ENCODE results near the gene NRXN3.

NRXN3 gene

DNA sequence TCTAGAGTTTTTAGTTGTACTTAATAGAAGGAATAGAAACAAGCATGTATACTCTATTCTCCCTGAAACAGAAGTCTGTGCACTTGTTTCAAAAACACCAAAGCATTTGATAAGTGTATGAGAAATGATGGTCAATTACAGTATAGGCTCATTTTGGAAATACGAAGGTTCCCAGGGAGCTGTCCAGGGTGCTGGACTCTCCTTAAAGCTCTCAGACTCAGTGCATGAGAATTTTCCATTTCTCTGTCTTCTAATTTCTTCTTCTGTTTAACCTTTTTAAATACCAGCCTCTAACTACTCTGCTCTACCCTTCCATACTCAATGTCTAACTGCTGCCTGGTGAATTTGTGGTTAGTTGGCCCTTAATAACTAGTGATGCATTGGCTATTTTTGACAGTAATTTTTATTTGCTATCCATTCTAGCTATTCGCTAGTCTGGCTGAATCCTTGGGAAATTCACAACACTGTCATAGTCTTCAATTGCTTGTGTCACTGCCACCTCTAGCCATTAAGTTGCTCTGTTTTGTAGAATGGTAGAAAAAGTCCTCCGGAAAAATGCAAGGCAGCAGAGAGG is 229.2 kb downstream of the NRXN3 start:
- DNase-seq (ENCODE audit: extremely low spot score) = no peak
- ChIA-PET POLR2A (no interaction called here), CTCF (no interaction called here)
- TF ChIP-seq ZNF384 (IDR thresholded peaks at IDR 0.05) (no peak), ELF4 (IDR thresholded peaks at IDR 0.05) (no peak), FOXM1 (IDR thresholded peaks at IDR 0.05; ENCODE audit: borderline replicate concordance) (no peak), SP1 (IDR thresholded peaks at IDR 0.05) (no peak), SUZ12 (IDR thresholded peaks at IDR 0.05) (no peak), FOXA1 (IDR thresholded peaks at IDR 0.05) (no peak), L3MBTL2 (conservative IDR thresholded peaks at IDR 0.05) (no peak), LEF1 (IDR thresholded peaks at IDR 0.05; ENCODE audit: borderline replicate concordance) (no peak), BHLHE40 (IDR thresholded peaks at IDR 0.05; ENCODE audit: borderline replicate concordance) (no peak), ARNT (IDR thresholded peaks at IDR 0.05) (no peak), TARDBP (IDR thresholded peaks at IDR 0.05) (no peak), CTBP1 (IDR thresholded peaks at IDR 0.05; ENCODE audit: borderline replicate concordance) (no peak), FOXK2 (IDR thresholded peaks at IDR 0.05) (no peak), NFRKB (IDR thresholded peaks at IDR 0.05) (no peak), HDGF (IDR thresholded peaks at IDR 0.05; ENCODE audit: borderline replicate concordance) (no peak)
- TF ChIP-seq, protein P1, sequence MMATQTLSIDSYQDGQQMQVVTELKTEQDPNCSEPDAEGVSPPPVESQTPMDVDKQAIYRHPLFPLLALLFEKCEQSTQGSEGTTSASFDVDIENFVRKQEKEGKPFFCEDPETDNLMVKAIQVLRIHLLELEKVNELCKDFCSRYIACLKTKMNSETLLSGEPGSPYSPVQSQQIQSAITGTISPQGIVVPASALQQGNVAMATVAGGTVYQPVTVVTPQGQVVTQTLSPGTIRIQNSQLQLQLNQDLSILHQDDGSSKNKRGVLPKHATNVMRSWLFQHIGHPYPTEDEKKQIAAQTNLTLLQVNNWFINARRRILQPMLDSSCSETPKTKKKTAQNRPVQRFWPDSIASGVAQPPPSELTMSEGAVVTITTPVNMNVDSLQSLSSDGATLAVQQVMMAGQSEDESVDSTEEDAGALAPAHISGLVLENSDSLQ (IDR thresholded peaks at IDR 0.05) = no peak

DNA sequence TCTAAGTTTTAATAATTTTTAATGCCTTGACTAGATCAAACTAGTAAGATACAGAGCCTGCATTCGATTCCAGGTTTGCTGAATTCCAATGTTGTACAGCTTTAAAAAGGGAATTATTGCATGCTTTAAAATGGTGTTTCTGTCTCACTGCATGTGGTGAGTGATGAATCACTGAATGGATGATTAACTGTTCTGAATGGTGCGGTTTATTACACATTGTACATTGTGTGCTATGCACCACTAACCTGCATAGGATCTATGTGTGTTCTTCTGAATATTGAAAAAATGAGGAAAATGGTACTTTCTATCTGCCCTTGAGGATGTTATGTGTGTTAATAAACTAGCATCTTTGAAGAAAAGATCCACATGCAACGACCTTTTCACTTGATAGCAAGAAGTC is 231.7 kb downstream of the NRXN3 start:
- DNase-seq (ENCODE audit: extremely low spot score) = no peak
- POLR2A ChIA-PET = no interaction called here
- CTCF ChIA-PET = no interaction called here
- TF ChIP-seq L3MBTL2 (conservative IDR thresholded peaks at IDR 0.05) = no peak
- TF ChIP-seq LEF1 (IDR thresholded peaks at IDR 0.05; ENCODE audit: borderline replicate concordance) = no peak
- no peak for TF ChIP-seq SP1 (IDR thresholded peaks at IDR 0.05)
- TF ChIP-seq BHLHE40 (IDR thresholded peaks at IDR 0.05; ENCODE audit: borderline replicate concordance) = no peak

DNA sequence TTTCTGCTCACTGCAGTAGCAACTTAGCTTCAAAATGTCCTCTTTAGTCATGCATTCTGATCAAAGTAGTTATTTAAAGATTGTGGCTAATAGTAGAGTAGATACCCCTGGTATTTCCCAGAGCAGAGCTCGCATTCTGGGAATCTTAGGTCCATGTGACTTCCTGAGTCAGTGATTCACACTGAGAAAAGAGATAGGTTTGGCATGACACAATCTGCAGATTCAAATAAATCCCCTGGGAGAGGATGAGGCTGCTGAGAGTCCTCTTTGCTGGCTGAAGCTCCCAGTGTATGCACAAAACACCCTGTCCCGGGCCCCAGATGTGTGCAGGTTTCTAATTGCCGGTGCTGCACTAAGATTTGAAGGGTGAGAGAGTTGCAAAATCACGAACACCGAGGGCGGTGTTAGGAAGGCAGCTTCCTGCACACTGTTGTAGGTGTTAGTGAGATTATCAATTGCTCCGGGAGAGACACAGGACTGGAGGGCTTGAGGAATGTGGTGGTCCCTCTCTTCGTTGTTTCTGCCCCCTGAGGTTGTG is 233.2 kb downstream of the NRXN3 start:
- ChIA-PET POLR2A (no interaction called here), CTCF (no interaction called here)
- DNase-seq (ENCODE audit: extremely low spot score) = no peak
- TF ChIP-seq FOXM1 (IDR thresholded peaks at IDR 0.05; ENCODE audit: borderline replicate concordance) = no peak
- no peak for TF ChIP-seq NFRKB (IDR thresholded peaks at IDR 0.05)
- TF ChIP-seq HDGF (IDR thresholded peaks at IDR 0.05; ENCODE audit: borderline replicate concordance) = no peak
- no peak for TF ChIP-seq L3MBTL2 (conservative IDR thresholded peaks at IDR 0.05)
- TF ChIP-seq ARNT (IDR thresholded peaks at IDR 0.05) = no peak
- TF ChIP-seq ZNF384 (IDR thresholded peaks at IDR 0.05) = no peak
- TF ChIP-seq, protein P1 (IDR thresholded peaks at IDR 0.05) = no peak
- no peak for TF ChIP-seq BHLHE40 (IDR thresholded peaks at IDR 0.05; ENCODE audit: borderline replicate concordance)
- TF ChIP-seq LEF1 (IDR thresholded peaks at IDR 0.05; ENCODE audit: borderline replicate concordance) = no peak
- no peak for TF ChIP-seq TARDBP (IDR thresholded peaks at IDR 0.05)
- TF ChIP-seq CTBP1 (IDR thresholded peaks at IDR 0.05; ENCODE audit: borderline replicate concordance) = no peak
- no peak for TF ChIP-seq SUZ12 (IDR thresholded peaks at IDR 0.05)
- TF ChIP-seq FOXA1 (IDR thresholded peaks at IDR 0.05) = no peak
- TF ChIP-seq FOXK2 (IDR thresholded peaks at IDR 0.05) = no peak
- TF ChIP-seq ELF4 (IDR thresholded peaks at IDR 0.05) = no peak
- no peak for TF ChIP-seq SP1 (IDR thresholded peaks at IDR 0.05)

DNA sequence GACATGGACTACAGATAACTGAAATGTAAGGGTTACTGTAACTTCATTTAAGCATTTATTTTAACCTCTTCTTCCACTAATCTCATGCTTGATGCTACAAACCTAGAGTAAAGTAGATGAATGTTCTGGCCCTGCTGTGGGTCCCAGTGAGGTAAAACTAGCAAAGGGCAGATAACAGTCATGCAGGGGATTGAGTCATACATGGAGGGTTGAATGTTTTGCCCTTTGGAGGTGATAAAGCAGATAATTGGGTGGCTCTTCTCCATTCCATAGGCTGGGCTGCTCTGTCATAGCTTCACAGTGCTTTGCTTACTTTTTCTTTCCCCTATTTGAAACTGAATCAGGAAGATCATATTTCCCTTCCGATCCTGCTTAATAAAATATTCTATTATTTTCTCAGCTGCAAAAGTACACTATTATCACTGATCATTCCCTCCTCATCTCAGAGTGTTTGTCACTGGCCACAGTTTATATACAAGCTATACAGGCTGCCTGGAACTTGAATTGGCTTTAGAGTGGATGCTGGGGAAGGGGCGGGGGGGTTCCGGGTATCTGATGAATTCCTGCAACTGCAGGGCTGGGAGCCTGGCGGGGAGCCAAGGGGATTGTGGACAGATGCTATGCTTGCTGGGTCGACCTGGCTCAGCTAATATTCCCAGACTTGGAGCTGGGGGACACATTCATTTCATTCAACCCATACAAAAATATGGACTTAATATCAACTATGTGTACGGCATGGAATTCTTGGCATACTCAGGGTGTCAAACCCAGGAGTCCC is 235.1 kb downstream of the NRXN3 start:
- no peak for TF ChIP-seq ZNF384 (IDR thresholded peaks at IDR 0.05)
- TF ChIP-seq LEF1 (IDR thresholded peaks at IDR 0.05; ENCODE audit: borderline replicate concordance) = no peak
- TF ChIP-seq L3MBTL2 (conservative IDR thresholded peaks at IDR 0.05) = no peak
- TF ChIP-seq FOXA1 (IDR thresholded peaks at IDR 0.05) = no peak
- TF ChIP-seq ARNT (IDR thresholded peaks at IDR 0.05) = no peak
- TF ChIP-seq FOXM1 (IDR thresholded peaks at IDR 0.05; ENCODE audit: borderline replicate concordance) = no peak
- TF ChIP-seq SP1 (IDR thresholded peaks at IDR 0.05) = no peak
- TF ChIP-seq CTBP1 (IDR thresholded peaks at IDR 0.05; ENCODE audit: borderline replicate concordance) = no peak
- TF ChIP-seq HDGF (IDR thresholded peaks at IDR 0.05; ENCODE audit: borderline replicate concordance) = no peak
- TF ChIP-seq, protein P1 (IDR thresholded peaks at IDR 0.05) = no peak
- TF ChIP-seq SUZ12 (IDR thresholded peaks at IDR 0.05) = no peak
- no peak for TF ChIP-seq FOXK2 (IDR thresholded peaks at IDR 0.05)
- no peak for TF ChIP-seq ELF4 (IDR thresholded peaks at IDR 0.05)
- no peak for TF ChIP-seq BHLHE40 (IDR thresholded peaks at IDR 0.05; ENCODE audit: borderline replicate concordance)
- TF ChIP-seq NFRKB (IDR thresholded peaks at IDR 0.05) = no peak
- ChIA-PET POLR2A (no interaction called here), CTCF (no interaction called here)
- no peak for DNase-seq (ENCODE audit: extremely low spot score)

DNA sequence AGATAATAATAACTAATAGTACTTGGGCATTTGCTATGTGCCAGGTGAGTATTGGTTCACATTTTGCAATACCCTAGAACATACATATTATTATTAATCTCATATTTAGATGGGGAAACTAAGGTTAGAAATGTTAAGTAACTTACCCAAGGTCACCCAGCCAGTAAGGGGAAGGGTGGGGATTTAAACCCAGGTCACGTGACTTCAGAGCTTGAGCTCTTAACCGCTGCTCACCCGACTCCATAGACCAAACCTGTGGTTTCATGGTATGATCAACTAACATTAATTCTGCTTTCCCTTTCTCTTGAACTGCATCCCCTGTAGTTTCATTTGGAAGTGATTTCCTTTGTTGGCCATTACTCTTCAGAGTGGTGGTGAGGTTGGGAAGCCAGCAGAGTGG is 242.3 kb downstream of the NRXN3 start:
- ChIA-PET CTCF (no interaction called here), POLR2A (no interaction called here)
- TF ChIP-seq CTBP1 (IDR thresholded peaks at IDR 0.05; ENCODE audit: borderline replicate concordance) = no peak
- TF ChIP-seq LEF1 (IDR thresholded peaks at IDR 0.05; ENCODE audit: borderline replicate concordance) = no peak
- TF ChIP-seq SP1 (IDR thresholded peaks at IDR 0.05) = no peak
- TF ChIP-seq BHLHE40 (IDR thresholded peaks at IDR 0.05; ENCODE audit: borderline replicate concordance) = no peak
- TF ChIP-seq FOXA1 (IDR thresholded peaks at IDR 0.05) = no peak
- TF ChIP-seq ELF4 (IDR thresholded peaks at IDR 0.05) = no peak
- TF ChIP-seq L3MBTL2 (conservative IDR thresholded peaks at IDR 0.05) = no peak
- TF ChIP-seq ZNF384 (IDR thresholded peaks at IDR 0.05) = no peak
- TF ChIP-seq ARNT (IDR thresholded peaks at IDR 0.05) = no peak
- no peak for TF ChIP-seq NFRKB (IDR thresholded peaks at IDR 0.05)
- no peak for DNase-seq (ENCODE audit: extremely low spot score)

Measured in HEK293T (cell line).